A673 (cell line): Measurements from ENCODE around the gene DNAJB12. TPM values are rescaled to one million over a fixed set of nuclear protein-coding genes. Genes with fewer than 3 reads are reported as not detected.
"Not testable (repeated sequence)": the region's sequence is repeated elsewhere in the genome, so short reads cannot be mapped to it uniquely, and the experiment has no call there.

Experiments
- BruUV-seq: library from RNA; stranded (reverse); fragments of 400-500 nt; replicated peaks from 2 replicates; lab custom pipeline; 2021; lab: Mats Ljungman, UMichigan
- CTCF ChIA-PET: fragments of 300-600 bp; sonication (Branson Sonifier 250); formaldehyde crosslinking; loops from one replicate; lab custom pipeline; 2022; ENCODE audit warnings: antibody characterized with exemption; lab: Charles Lee
- POLR2A ChIA-PET: fragments of 300-600 bp; sonication (Branson Sonifier 250); formaldehyde crosslinking; loops from one replicate; lab custom pipeline; 2022; ENCODE audit warnings: antibody characterized with exemption; ENCODE audit not compliant: low non-redundant PET; lab: Charles Lee
- DNase-seq: peaks from one replicate; pipeline ENCODE4 v3.0.0-alpha.2; 2015; ENCODE audit warnings: low spot score
- H3K27ac ChIP-seq: fragments of 200-600 bp; sonication (generic); 2 replicates; pipeline ENCODE4 v1.5.1; 2016; ENCODE audit warnings: mixed run types, low read depth, mild to moderate bottlenecking, mixed read lengths, antibody characterized with exemption, low read length; ENCODE audit not compliant: poor library complexity, severe bottlenecking
- H3K27me3 ChIP-seq: fragments of 200-600 bp; sonication (generic); replicated peaks from 2 replicates; pipeline ENCODE4 v1.6.1; 2017; ENCODE audit warnings: mixed run types, low read depth, mild to moderate bottlenecking, mixed read lengths, antibody characterized with exemption, low read length; ENCODE audit not compliant: insufficient read depth, poor library complexity
- H3K36me3 ChIP-seq: fragments of 200-600 bp; sonication (generic); 2 replicates; pipeline ENCODE4 v1.6.1; 2016; ENCODE audit warnings: mixed run types, mild to moderate bottlenecking, mixed read lengths, antibody characterized with exemption, low read length; ENCODE audit not compliant: insufficient read depth, poor library complexity, severe bottlenecking
- H3K4me1 ChIP-seq: fragments of 200-600 bp; sonication (generic); 2 replicates; pipeline ENCODE4 v1.6.1; 2017; ENCODE audit warnings: mixed run types, mild to moderate bottlenecking, mixed read lengths, antibody characterized with exemption, low read length; ENCODE audit not compliant: insufficient read depth, poor library complexity, severe bottlenecking
- H3K4me3 ChIP-seq: fragments of 200-600 bp; sonication (generic); 2 replicates; pipeline ENCODE4 v1.5.1; 2016; ENCODE audit warnings: low read depth, mixed run types, mild to moderate bottlenecking, mixed read lengths, low read length; ENCODE audit not compliant: poor library complexity, severe bottlenecking
- H3K9me3 ChIP-seq: fragments of 200-600 bp; sonication (generic); 2 replicates; pipeline ENCODE4 v1.6.1; 2016; ENCODE audit warnings: mixed run types, low read depth, mild to moderate bottlenecking, mixed read lengths, antibody characterized with exemption, low read length; ENCODE audit not compliant: poor library complexity, severe bottlenecking
- CTCF ChIP-seq: fragments of 300-800, 200-600 bp; sonication (generic); conservative IDR thresholded peaks from 2 replicates; pipeline ENCODE4 v1.5.1; 2017; ENCODE audit warnings: low read depth, mild to moderate bottlenecking, antibody characterized with exemption, low read length, moderate library complexity, mixed read lengths
- EZH2 ChIP-seq: fragments of 200-600 bp; sonication (generic); IDR thresholded peaks from 2 replicates; pipeline ENCODE4 v1.6.1; 2017; ENCODE audit warnings: borderline replicate concordance, low read depth, mild to moderate bottlenecking, mixed read lengths, antibody characterized with exemption, low read length; ENCODE audit not compliant: poor library complexity, severe bottlenecking
- intact Hi-C: fragments of 100-400 bp; cut with micrococcal nuclease; formaldehyde crosslinking; loops from one replicate; pipeline ENCODE4 v1.10.0; 2022; ENCODE audit not compliant: unreplicated experiment
- total RNA-seq: library from RNA; stranded (reverse); gene quantifications from 2 replicates; pipeline ENCODE4 v1.2.3, GENCODE V29; 2021

The DNAJB12 gene
- total RNA-seq, 1 experiment from 2014 or later = 29.5 TPM

- TF ChIP-seq EZH2 (no peak), CTCF (no peak)
- Histone ChIP-seq H3K36me3 (no peaks in the 10 kb centered on the region), H3K4me1 (peaks cover 42% of the 10 kb centered on the region), H3K9me3 (no peaks in the 10 kb centered on the region), H3K27ac (peak overlapping the region; percentile 48), H3K4me3 (no peak overlapping the region), H3K27me3 (no peaks in the 10 kb centered on the region)
- ChIA-PET POLR2A (interaction anchor here (0.6 to 0.7 kb wide), 2 partner anchors 74 to 219 kb away, joined by 3 read pairs; no protein-coding TSS in a partner anchor), CTCF (no interaction called here)
- intact Hi-C loops = loop anchor here (2.0 to 10.0 kb wide), 4 partner anchors 105 to 1015 kb away; partner anchors contain the start of gene SLC29A3
- BruUV-seq = no TSS peak
- no peak for DNase-seq
These were observed 25.2 kb downstream of the DNAJB12 start for GRCh38 chr10:72329290-72330068.

- Histone ChIP-seq H3K27ac (peak overlapping the region; percentile 48), H3K9me3 (no peaks in the 10 kb centered on the region), H3K4me1 (peaks cover 42% of the 10 kb centered on the region), H3K36me3 (no peaks in the 10 kb centered on the region), H3K27me3 (no peaks in the 10 kb centered on the region), H3K4me3 (no peak overlapping the region)
- POLR2A ChIA-PET = interaction anchor here (0.7 kb wide), 1 partner anchor 73 kb away, joined by 3 read pairs; no protein-coding TSS in a partner anchor
- CTCF ChIA-PET = no interaction called here
- TF ChIP-seq EZH2 (no peak), CTCF (no peak)
- DNase-seq = no peak
- no TSS peak for BruUV-seq
- intact Hi-C loops = loop anchor here (2.0 to 10.0 kb wide), 3 partner anchors 104 to 282 kb away; no protein-coding TSS in a partner anchor
These were observed 25.9 kb downstream of the DNAJB12 start for GRCh38 chr10:72328829-72329204.

DNA sequence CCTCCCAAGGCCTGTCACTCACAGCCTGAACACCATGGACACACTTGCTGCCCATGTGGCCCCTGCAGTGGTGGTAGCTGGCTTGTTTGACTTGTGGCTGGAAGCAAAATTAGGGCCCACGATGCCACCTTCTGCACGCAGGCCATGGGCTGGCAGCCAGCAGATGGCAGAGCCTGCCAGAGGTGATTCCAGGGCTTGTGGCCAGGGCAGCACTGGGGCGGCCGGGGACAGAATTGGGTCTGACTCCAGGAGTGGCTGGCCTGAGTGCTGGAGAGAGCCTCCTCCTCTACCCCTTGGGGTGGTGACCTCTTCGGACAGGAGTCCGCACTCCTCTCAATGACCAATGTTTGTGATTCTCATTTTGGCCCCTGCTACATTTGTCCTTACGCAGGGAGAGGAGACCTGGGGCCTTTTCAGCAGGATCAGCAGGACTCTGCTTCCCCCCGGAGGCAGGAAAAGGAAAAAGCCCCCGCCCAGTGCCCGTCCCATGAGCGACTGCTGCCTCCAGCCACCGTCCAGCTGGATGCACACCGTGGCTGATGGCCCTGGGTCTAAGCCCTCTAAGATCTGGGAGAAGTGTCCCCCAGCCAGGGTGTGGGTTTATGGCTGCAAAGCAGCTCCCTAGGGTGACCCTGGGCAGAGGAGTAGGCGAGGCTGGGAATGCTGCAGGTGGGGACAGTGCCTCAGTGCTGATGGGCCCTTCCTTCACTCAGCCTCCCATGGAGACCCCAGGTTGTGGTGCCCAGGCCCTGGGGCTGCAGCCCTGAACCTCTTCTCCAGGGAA, 26.5 kb downstream of the DNAJB12 start:
- H3K9me3 ChIP-seq = no peaks in the 10 kb centered on the region
- H3K27ac ChIP-seq = peak overlapping the region; percentile 48
- no peaks in the 10 kb centered on the region for H3K27me3 ChIP-seq
- peak; percentile 65 for DNase-seq
- POLR2A ChIA-PET = no interaction called here
- TF ChIP-seq CTCF (peak; percentile 80), EZH2 (no peak)
- no TSS peak for BruUV-seq
- no peak overlapping the region for H3K4me3 ChIP-seq
- H3K4me1 ChIP-seq = peaks cover 42% of the 10 kb centered on the region
- H3K36me3 ChIP-seq = no peaks in the 10 kb centered on the region
- CTCF ChIA-PET = no interaction called here
- intact Hi-C loops = loop anchor here (2.0 to 10.0 kb wide), 3 partner anchors 103 to 281 kb away; no protein-coding TSS in a partner anchor

DNA sequence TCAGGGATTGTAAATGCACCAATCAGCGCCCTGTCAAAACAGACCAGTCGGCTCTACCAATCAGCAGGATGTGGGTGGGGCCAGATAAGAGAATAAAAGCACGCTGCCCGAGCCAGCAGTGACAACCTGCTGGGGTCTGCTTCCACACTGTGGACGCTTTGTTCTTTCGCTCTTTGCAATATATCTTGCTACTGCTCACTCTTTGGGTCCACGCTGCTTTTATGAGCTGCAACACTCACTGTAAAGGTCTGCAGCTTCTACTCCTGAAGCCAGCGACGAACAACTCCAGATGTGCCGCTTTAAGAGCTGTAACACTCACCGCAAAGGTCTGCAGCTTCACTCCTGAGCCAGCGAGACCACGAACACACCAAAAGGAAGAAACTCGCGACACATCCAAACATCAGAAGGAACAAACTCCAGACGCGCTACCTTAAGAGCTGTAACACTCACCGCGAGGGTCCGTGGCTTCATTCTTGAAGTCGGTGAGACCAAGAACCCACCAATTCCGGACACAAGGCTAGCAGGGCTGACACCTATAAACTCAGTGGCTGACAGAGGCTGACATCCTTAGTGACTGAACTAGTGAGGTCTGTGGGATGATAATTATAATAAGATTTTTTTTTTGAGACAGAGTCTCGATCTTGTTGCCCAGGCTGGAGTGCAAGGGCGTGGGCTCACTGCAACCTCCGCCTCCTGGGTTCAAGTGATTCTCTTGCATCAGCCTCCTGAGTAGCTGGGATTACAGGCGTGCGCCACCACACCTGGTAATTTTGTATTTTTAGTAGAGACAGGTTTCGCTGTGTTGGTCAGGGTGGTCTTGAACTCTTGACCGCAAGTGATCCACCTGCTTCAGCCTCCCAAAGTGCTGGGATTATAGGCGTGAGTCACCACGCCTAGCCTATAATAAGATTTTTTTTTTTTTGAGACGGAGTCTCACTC, 27.8 kb downstream of the DNAJB12 start:
- BruUV-seq = TSS peak; percentile 91

More for the DNA sequence above, 27.8 kb downstream of the DNAJB12 start:
- CTCF ChIA-PET = interaction anchor here (0.6 kb wide), 1 partner anchor 54 kb away, joined by 3 read pairs; no protein-coding TSS in a partner anchor
- H3K4me3 ChIP-seq, POLR2A ChIA-PET, H3K27me3 ChIP-seq, DNase-seq, H3K9me3 ChIP-seq, H3K36me3 ChIP-seq: not testable (repeated sequence)
- peak overlapping the region; percentile 23 for H3K27ac ChIP-seq
- H3K4me1 ChIP-seq = peaks cover 31% of the 10 kb centered on the region
- intact Hi-C loops = loop anchor here (5.0 to 10.0 kb wide), 2 partner anchors 102 to 280 kb away; no protein-coding TSS in a partner anchor
